A549 treated with ZK216348 at 1 μM for 4 hours (cell line): ENCODE measurements around the gene LRRN3. TPM values are rescaled to one million over a fixed set of nuclear protein-coding genes. Genes with fewer than 3 reads are reported as not detected.

Experiments used
- total RNA-seq: library from RNA; stranded (reverse); fragments of 200-300 nt; extraction: Qiagen RNA extraction; gene quantifications from 5 replicates; pipeline ENCODE4 v1.2.3, GENCODE V29; 2022; ENCODE audit warnings: low read depth

Gene LRRN3
- 0.04 TPM in 1 of 5 replicates, not detected in the others for total RNA-seq

GRCh38 chr7:111090846-111091245 is at the start of gene LRRN3:
Gene LRRN3, plus strand, starts transcription at chr7:111091127. Its CDS starts 31,646 bp downstream, at chr7:111122773.

